Progenitor cell of endocrine pancreas (in vitro differentiated cells): ENCODE measurements around the gene AP2A2. TPM values are rescaled to one million over a fixed set of nuclear protein-coding genes. Genes with fewer than 3 reads are reported as not detected.

Experiments used
- DNase-seq: peaks from one replicate; pipeline ENCODE4 v3.0.0; 2021; ENCODE audit warnings: low spot score; ENCODE audit not compliant: unreplicated experiment
- H3K27ac Mint-ChIP-seq: 2 replicates; pipeline ENCODE4 v1.8.0; 2021; ENCODE audit warnings: mild to moderate bottlenecking, moderate library complexity, mixed read lengths
- H3K27me3 Mint-ChIP-seq: 2 replicates; pipeline ENCODE4 v1.8.0; 2021; ENCODE audit warnings: mixed read lengths
- H3K36me3 Mint-ChIP-seq: 2 replicates; pipeline ENCODE4 v1.8.0; 2022; ENCODE audit warnings: mixed read lengths; ENCODE audit not compliant: insufficient read depth
- H3K4me1 Mint-ChIP-seq: 2 replicates; pipeline ENCODE4 v1.8.0; 2021; ENCODE audit warnings: low read depth, mixed read lengths
- H3K4me3 Mint-ChIP-seq: 2 replicates; pipeline ENCODE4 v1.8.0; 2021; ENCODE audit warnings: low read depth, mild to moderate bottlenecking, moderate library complexity, mixed read lengths
- H3K9me3 Mint-ChIP-seq: 2 replicates; pipeline ENCODE4 v1.8.0; 2021; ENCODE audit warnings: low read depth, mixed read lengths
- total RNA-seq: library from RNA; stranded (reverse); gene quantifications from 2 replicates; pipeline ENCODE4 v1.2.1, GENCODE V29; 2021
- TF ChIP-seq, protein P1 (sequence below): fragments of 200-600 bp; sonication (generic); IDR thresholded peaks from one replicate; pipeline ENCODE4 v1.5.0; 2021; ENCODE audit warnings: antibody characterized with exemption, mild to moderate bottlenecking; ENCODE audit not compliant: unreplicated experiment

The AP2A2 gene
- total RNA-seq, 1 donor from 2014 or later = 88.8 TPM

DNA sequence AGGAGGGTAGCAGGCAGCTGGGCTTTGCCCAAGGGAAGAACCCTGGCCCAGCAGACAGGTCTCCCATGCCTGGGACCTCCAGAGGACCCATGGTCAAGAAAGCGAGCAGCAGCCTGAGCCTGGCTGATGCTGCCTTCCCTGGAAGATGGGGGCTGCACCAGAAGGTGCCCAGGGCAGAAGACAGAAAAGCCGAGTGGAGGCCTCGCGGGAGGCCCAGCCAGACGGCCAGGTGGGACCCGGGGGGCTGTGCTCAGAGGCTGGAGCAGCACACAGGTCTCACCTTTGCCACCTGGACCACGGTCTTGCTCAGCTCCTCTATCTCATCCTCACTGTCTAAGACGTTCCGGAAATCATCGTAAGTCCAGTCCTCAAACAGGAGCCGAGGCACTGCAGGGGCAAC, 25.9 kb upstream of the AP2A2 start:
- Mint-ChIP-seq H3K36me3 (peaks cover 8% of the 10 kb centered on the region), H3K4me1 (no peaks in the 10 kb centered on the region), H3K4me3 (no peak overlapping the region), H3K27ac (no peak overlapping the region), H3K9me3 (no peaks in the 10 kb centered on the region), H3K27me3 (no peaks in the 10 kb centered on the region)
- no peak for DNase-seq
- TF ChIP-seq, protein P1, sequence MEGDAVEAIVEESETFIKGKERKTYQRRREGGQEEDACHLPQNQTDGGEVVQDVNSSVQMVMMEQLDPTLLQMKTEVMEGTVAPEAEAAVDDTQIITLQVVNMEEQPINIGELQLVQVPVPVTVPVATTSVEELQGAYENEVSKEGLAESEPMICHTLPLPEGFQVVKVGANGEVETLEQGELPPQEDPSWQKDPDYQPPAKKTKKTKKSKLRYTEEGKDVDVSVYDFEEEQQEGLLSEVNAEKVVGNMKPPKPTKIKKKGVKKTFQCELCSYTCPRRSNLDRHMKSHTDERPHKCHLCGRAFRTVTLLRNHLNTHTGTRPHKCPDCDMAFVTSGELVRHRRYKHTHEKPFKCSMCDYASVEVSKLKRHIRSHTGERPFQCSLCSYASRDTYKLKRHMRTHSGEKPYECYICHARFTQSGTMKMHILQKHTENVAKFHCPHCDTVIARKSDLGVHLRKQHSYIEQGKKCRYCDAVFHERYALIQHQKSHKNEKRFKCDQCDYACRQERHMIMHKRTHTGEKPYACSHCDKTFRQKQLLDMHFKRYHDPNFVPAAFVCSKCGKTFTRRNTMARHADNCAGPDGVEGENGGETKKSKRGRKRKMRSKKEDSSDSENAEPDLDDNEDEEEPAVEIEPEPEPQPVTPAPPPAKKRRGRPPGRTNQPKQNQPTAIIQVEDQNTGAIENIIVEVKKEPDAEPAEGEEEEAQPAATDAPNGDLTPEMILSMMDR = no peak

DNA sequence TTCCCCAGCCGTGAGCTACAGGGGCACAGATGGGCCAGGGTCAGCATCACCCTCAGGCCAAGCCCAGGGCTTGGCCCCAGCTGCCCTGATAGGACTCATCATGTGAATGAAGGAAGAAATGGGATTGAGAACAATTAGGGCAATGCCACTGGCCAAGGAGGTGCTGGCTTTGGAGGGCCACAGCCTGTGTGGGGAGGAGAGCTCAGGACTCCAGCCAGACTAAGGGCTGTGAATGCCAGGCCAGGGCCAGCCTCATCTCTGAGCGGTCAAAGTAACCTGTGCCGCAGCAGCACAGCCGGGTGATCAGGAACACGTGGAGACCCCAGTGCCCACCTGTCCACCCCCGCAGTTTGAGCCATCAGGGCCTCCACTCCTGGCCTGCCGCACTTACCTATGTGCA, 25.1 kb upstream of the AP2A2 start:
- Mint-ChIP-seq H3K36me3 (peaks cover 8% of the 10 kb centered on the region), H3K27ac (no peak overlapping the region), H3K4me1 (no peaks in the 10 kb centered on the region), H3K9me3 (no peaks in the 10 kb centered on the region), H3K27me3 (no peaks in the 10 kb centered on the region), H3K4me3 (no peak overlapping the region)
- TF ChIP-seq, protein P1 = no peak
- no peak for DNase-seq

DNA sequence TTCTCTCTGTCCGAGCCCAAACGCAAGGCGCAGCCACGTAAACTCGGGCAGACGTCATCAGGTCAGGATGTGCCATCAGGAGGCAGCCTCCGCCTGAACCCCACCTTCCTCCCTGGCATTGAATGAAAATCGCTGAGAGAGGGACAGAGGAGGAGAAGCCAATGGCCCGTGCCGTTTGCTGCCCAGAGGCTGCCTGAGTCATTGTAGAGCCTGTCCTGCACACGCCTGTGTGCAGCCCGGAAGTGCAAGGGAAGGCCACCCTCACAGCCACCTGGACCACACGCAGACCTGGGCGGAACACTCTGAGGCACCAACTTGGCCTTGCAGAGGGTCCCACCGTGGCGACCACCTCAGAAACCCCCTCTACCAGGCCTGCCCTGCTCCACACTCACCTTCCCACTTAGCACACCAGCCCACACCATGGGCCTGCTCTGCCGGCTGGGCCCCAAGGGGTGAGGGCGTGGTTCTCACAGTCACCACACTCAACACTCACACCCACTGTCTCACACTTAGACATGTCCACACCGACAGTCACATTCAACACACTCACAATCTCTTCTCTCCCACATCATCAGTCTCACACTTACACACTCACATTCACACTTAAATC, 24.1 kb upstream of the AP2A2 start:
- TF ChIP-seq, protein P1 = no peak
- Mint-ChIP-seq H3K36me3 (peaks cover 10% of the 10 kb centered on the region), H3K4me1 (no peaks in the 10 kb centered on the region), H3K27me3 (no peaks in the 10 kb centered on the region), H3K4me3 (no peak overlapping the region), H3K9me3 (no peaks in the 10 kb centered on the region), H3K27ac (no peak overlapping the region)
- DNase-seq = no peak

DNA sequence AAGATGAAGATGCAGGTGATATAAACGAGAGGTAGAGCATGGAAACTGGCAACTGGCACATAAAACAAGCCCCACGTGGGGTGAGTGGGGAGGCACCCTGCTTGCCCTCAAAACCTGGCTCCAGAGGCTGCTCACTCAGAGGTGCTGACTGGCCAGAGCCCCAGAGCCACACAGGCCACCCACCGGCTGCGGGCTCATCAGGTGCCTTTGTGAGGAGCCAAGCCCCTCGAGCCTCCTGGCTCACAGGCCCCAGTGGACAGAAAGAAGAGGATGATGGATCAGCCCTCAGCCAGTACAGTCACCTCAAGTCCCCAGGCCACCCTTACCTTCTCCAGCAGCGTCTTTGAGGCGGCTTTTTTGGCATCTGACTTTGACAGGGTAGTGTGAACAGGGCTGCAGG, 21.3 kb upstream of the AP2A2 start:
- Mint-ChIP-seq H3K27me3 (no peaks in the 10 kb centered on the region), H3K36me3 (peaks cover 10% of the 10 kb centered on the region), H3K4me1 (no peaks in the 10 kb centered on the region), H3K27ac (no peak overlapping the region), H3K9me3 (no peaks in the 10 kb centered on the region), H3K4me3 (no peak overlapping the region)
- no peak for DNase-seq
- TF ChIP-seq, protein P1 = no peak

DNA sequence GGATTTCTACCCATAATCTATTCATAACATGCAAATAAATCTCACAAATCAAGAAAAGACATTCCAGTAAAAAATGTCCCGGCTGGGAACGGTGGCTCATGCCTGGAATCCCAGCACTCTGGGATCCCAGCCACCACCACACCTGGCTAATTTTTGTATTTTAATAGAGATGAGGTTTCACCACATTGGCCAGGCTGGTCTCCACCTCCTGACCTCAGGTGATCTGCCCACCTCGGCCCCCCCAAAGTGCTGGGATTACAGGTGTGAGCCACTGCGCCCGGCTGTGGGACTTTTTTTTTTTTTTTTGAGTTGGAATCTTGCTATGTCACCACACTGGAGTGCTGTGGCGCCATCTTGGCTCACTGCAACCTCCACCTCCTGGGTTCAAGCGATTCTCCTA, 19.7 kb upstream of the AP2A2 start:
- no peaks in the 10 kb centered on the region for H3K27me3 Mint-ChIP-seq
- TF ChIP-seq, protein P1 = no peak
- no peak for DNase-seq
- peaks cover 4% of the 10 kb centered on the region for H3K4me1 Mint-ChIP-seq
- H3K27ac Mint-ChIP-seq = no peak overlapping the region
- H3K36me3 Mint-ChIP-seq = peaks cover 8% of the 10 kb centered on the region
- no peaks in the 10 kb centered on the region for H3K9me3 Mint-ChIP-seq
- H3K4me3 Mint-ChIP-seq = no peak overlapping the region
